ENCODE measurements around the gene CIROP. TPM values are rescaled to one million over a fixed set of nuclear protein-coding genes. Genes with fewer than 3 reads are reported as not detected.

Gene CIROP
- total and polyA plus RNA-seq, 9 of the 15 experiments (the other 6 are each of a cell fraction or from before 2014, with no cell fraction given): not detected

GRCh38 chr14:23101986-23102625 lies 2.7 kb downstream of the CIROP start:
- intact Hi-C loops (cut with micrococcal nuclease): no loop called here
- DNase-seq (ENCODE audit: extremely low read depth in 1 of 4, low spot score in 3 of 4) (no peak), FAIRE-seq (no peak), ATAC-seq (peak; percentile 9; the same call in 1 of the 3 replicates)
- 49% methylated on average over 9 of the region's 10 CpGs for WGBS (ENCODE audit: insufficient coverage, low coverage, missing lambda C conversion rate)
- peaks cover 21% of the 10 kb centered on the region for H3K79me2 ChIP-seq (ENCODE audit: control insufficient read depth, insufficient read depth, low read length)
- H3K36me3 ChIP-seq (ENCODE audit: control insufficient read depth, insufficient read depth, low read length): peaks cover 23% of the 10 kb centered on the region; the same call in 2 of the 3 replicates
- no peak overlapping the region for H3K27ac ChIP-seq (ENCODE audit: extremely low read depth, low read depth, low read length)
- no peaks in the 10 kb centered on the region for H3K9me1 ChIP-seq (ENCODE audit: control insufficient read depth, insufficient read depth, low read length)
- 0 out of 2 replicates have a peak, but pooled peaks cover 4% of the 10 kb centered on the region for H4K20me1 ChIP-seq (replicated peaks; ENCODE audit: control insufficient read depth, insufficient read depth, low read length)
- BruUV-seq (replicated peaks): no TSS peak
- ChIA-PET CTCF (ENCODE audit: low intra/inter-chr PET ratio) (no interaction called here), POLR2A (interaction anchor here (0.6 to 1.2 kb wide), 5 partner anchors 11 to 761 kb away, joined by 3 read pairs; partner anchors contain the start of gene CEBPE)
- in situ Hi-C loops (cut with MboI): no loop called here
- peak; percentile 28 for TF ChIP-seq ZFP36 (IDR thresholded peaks at IDR 0.05; ENCODE audit: low read depth, low read length, partially characterized antibody)
- TF ChIP-seq HEY1 (CRISPR knock-in tag; IDR thresholded peaks at IDR 0.05; ENCODE audit: borderline replicate concordance): no peak
- TF ChIP-seq TCF3 (CRISPR knock-in tag; IDR thresholded peaks at IDR 0.05): no peak
- H3K9me3 ChIP-seq (replicated peaks; ENCODE audit: control insufficient read depth, insufficient read depth, low read depth, low read length): no peaks in the 10 kb centered on the region
- H3K4me2 ChIP-seq (ENCODE audit: insufficient read depth, low read length): no peak overlapping the region
- no peak overlapping the region for H2AFZ ChIP-seq (ENCODE audit: low read depth, low read length)
- peak overlapping the region in 1 of 2 experiments; percentile 10; a peak in 1 of 4 replicates for H3K9ac ChIP-seq (ENCODE audit: insufficient read depth in 1 of 2, low read depth in 2 of 2, low read length in 2 of 2)
- H3K4me3 ChIP-seq: no peak overlapping the region
- H3K27me3 ChIP-seq (ENCODE audit: control insufficient read depth in 2 of 2, insufficient read depth in 2 of 2, low read length in 2 of 2): no peaks in the 10 kb centered on the region
- peaks cover 8 to 15% of the 10 kb centered on the region in 2 experiments; a peak in 3 of 5 replicates for H3K4me1 ChIP-seq (replicated peaks in 1 of 2; ENCODE audit: control insufficient read depth in 2 of 2, insufficient read depth in 2 of 2, low read length in 2 of 2)

Data from K562 (cell line).